Neutrophil (primary cell): Measurements from ENCODE around the gene COL13A1.

Experiments used
- H3K27ac ChIP-seq: fragments of 200-600 bp; sonication (generic); 2 replicates; pipeline ENCODE4 v1.5.1; 2016; ENCODE audit warnings: mild to moderate bottlenecking, moderate library complexity
- H3K27me3 ChIP-seq: fragments of 200-600 bp; sonication (generic); 2 replicates; pipeline ENCODE4 v1.6.0; 2016; ENCODE audit warnings: mild to moderate bottlenecking
- H3K36me3 ChIP-seq: fragments of 200-600 bp; sonication (generic); 2 replicates; pipeline ENCODE4 v1.5.1; 2017
- H3K4me1 ChIP-seq, 2 experiments: fragments of 200-600 bp in 1 of 2; sonication (generic) in 1 of 2; 1 replicate in 1 of 2; 2 replicates in 1 of 2; pipeline versions ENCODE4 v1.5.1 to v1.6.1; 2013 to 2016; ENCODE audit warnings: low read depth in 1 of 2, low read length in 1 of 2, mild to moderate bottlenecking in 1 of 2, moderate library complexity in 1 of 2; ENCODE audit not compliant: control insufficient read depth in 1 of 2, insufficient read depth in 1 of 2
- H3K4me3 ChIP-seq, 2 experiments: fragments of 200-600 bp in 1 of 2; sonication (generic) in 1 of 2; 1 replicate in 1 of 2; 2 replicates in 1 of 2; pipeline ENCODE4 v1.5.1; 2013 to 2016; ENCODE audit warnings: low read depth in 1 of 2, low read length in 1 of 2, mild to moderate bottlenecking in 1 of 2, moderate library complexity in 1 of 2
- H3K9me3 ChIP-seq: fragments of 200-600 bp; sonication (generic); 2 replicates; pipeline ENCODE4 v1.5.1; 2016
- CTCF ChIP-seq: fragments of 200-600 bp; sonication (generic); IDR thresholded peaks from 2 replicates; pipeline ENCODE4 v1.5.1; 2016; ENCODE audit warnings: antibody characterized with exemption

The COL13A1 gene

GRCh38 chr10:69968830-69969229 lies 167.1 kb downstream of the COL13A1 start:
- no peak for TF ChIP-seq CTCF
- H3K4me1 ChIP-seq: no peaks in the 10 kb centered on the region
- no peaks in the 10 kb centered on the region for H3K9me3 ChIP-seq
- peaks cover 42% of the 10 kb centered on the region for H3K27me3 ChIP-seq
- H3K4me3 ChIP-seq: no peak overlapping the region
- no peaks in the 10 kb centered on the region for H3K36me3 ChIP-seq
- H3K27ac ChIP-seq: no peak overlapping the region

- H3K9me3 ChIP-seq: no peaks in the 10 kb centered on the region
- H3K36me3 ChIP-seq: no peaks in the 10 kb centered on the region
- peaks cover 48% of the 10 kb centered on the region for H3K27me3 ChIP-seq
- TF ChIP-seq CTCF: no peak
- no peak overlapping the region for H3K4me3 ChIP-seq
- H3K27ac ChIP-seq: no peak overlapping the region
- no peaks in the 10 kb centered on the region for H3K4me1 ChIP-seq
These were observed 168.3 kb downstream of the COL13A1 start for GRCh38 chr10:69969977-69970376.

- H3K4me1 ChIP-seq: no peaks in the 10 kb centered on the region
- no peaks in the 10 kb centered on the region for H3K36me3 ChIP-seq
- no peaks in the 10 kb centered on the region for H3K9me3 ChIP-seq
- peaks cover 64% of the 10 kb centered on the region for H3K27me3 ChIP-seq
- H3K4me3 ChIP-seq: no peak overlapping the region
- no peak overlapping the region for H3K27ac ChIP-seq
- TF ChIP-seq CTCF: no peak
These were observed 171.3 kb downstream of the COL13A1 start for GRCh38 chr10:69972981-69973397.

GRCh38 chr10:69973678-69974077 lies 172.0 kb downstream of the COL13A1 start:
- Histone ChIP-seq H3K4me1 (no peaks in the 10 kb centered on the region), H3K36me3 (no peaks in the 10 kb centered on the region), H3K27me3 (peaks cover 63% of the 10 kb centered on the region), H3K27ac (no peak overlapping the region), H3K4me3 (no peak overlapping the region), H3K9me3 (no peaks in the 10 kb centered on the region)
- TF ChIP-seq CTCF: no peak

- peaks cover 55% of the 10 kb centered on the region for H3K27me3 ChIP-seq
- H3K4me3 ChIP-seq: no peak overlapping the region
- TF ChIP-seq CTCF: no peak
- no peaks in the 10 kb centered on the region for H3K9me3 ChIP-seq
- H3K27ac ChIP-seq: no peak overlapping the region
- no peaks in the 10 kb centered on the region for H3K4me1 ChIP-seq
- H3K36me3 ChIP-seq: no peaks in the 10 kb centered on the region
These were observed 172.9 kb downstream of the COL13A1 start for GRCh38 chr10:69974551-69975155.
